Hepatic stellate cell (primary cell): Measurements from ENCODE around the gene ZKSCAN5.
"Not testable (repeated sequence)": the region's sequence is repeated elsewhere in the genome, so short reads cannot be mapped to it uniquely, and the experiment has no call there.

ENCODE experiments used
- DNase-seq: peaks from one replicate; pipeline ENCODE4 v3.0.0; 2011; ENCODE audit warnings: low spot score

ZKSCAN5 gene

GRCh38 chr7:99497766-99498545, 6.5 kb upstream of the ZKSCAN5 start:
- no peak for DNase-seq

GRCh38 chr7:99498546-99498944, 5.9 kb upstream of the ZKSCAN5 start:
- DNase-seq: no peak

- peak; percentile 24 for DNase-seq
Observed at GRCh38 chr7:99499371-99499720, 5.1 kb upstream of the ZKSCAN5 start.

DNA sequence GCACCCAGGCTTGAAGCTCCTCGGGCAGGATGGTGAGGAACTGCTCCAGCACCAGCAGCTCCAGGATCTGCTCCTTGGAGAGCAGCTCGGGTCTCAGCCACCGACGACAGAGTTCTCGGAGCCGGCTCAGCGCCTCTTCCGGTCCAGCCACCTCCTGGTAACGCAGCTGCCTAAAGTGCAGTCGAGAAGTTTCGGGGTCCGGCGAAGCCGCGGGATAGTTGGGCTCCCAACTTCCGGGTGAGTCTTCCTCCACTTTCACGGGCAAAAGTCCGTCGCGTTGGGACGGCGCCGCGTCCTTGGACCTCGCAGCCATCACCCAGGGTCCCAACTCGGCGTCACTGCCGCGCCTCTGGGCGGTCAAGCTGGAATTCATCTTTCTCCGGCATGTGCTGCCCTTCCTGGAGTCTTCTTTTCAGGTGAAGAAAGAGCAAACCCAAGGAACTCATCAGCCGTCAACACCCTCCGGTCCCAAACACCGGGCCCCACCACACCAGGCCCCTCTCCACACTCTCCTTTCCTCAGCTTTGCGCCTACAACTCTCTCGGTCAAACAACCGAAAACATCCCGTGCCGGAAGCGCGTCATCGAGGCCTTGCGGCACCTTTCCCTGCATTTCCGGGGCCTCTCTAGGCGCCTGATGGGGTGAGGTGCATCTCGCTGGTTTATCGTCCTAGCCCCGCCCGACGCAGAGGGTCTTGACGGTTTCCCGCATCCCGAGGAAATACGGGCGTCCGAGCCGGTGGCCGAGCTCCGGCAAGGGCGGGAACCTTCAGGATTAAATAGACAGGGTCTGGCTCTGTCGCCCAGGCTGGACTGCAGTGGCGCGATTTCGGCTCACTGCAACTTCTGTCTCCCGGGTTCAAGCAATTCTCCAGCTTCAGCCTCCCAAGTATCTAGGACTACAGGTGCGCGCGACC, 4.5 kb upstream of the ZKSCAN5 start, which contains the start of gene ZNF394:
Gene ZNF394, minus strand, starts transcription at position 561 of the 916 bp plus-strand sequence. Its CDS starts 188 bp downstream, at position 373.
- peak; percentile 93 for DNase-seq

- no peak for DNase-seq
Observed at GRCh38 chr7:99500637-99501009, 3.8 kb upstream of the ZKSCAN5 start.

DNA sequence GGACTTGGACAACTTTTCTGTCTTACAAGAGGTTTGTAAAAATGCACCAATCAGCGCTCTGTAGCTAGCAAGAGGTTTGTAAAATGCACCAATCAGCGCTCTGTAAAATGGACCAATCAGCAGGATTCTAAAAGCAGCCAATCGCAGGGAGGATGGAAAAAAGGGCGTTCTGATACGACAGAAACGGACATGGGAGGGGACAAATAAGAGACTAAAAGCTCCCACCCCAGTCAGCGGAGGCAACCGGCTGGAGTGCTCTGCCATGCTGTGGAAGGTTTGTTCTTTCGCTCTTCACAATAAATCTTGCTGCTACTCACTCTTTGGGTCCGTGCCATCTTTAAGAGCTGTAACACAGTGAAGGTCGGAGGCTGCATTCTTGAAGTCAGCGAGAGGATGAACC, 3.2 kb upstream of the ZKSCAN5 start:
- not testable (repeated sequence) for DNase-seq

DNA sequence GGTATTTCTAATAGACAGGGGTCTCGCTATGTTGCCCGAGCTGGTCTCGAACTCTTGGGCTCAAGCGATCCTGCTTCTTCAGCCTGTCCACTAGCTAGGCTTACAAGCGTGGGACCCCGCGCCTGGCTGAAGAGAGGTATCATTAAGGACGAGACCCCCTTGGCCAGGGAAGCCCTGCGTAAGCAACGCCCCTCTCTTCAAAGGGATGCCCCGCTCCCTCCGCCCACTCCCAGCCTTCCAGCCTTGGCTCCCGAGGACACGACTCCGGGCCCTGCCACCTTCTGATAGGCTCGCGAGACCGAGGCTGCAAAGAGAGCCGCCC, 220 bp upstream of the ZKSCAN5 start:
- no peak for DNase-seq

DNA sequence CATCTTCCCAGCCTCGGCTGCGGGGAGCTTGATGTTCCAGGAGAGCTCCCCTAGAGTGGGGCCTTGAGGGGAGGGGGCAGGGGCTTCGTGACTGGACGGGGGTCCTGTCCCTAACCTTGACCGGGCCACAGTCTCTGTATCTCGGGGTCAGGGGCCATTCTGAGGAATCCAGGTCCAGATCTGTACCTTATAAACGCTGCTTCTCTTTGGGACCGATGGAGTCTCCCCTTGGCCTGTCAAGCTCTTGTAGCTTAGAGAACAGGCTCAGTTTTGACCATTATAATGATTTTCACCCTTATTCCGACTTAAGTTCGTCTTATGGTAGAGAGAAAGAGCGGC, 831 bp downstream of the ZKSCAN5 start:
- no peak for DNase-seq

DNA sequence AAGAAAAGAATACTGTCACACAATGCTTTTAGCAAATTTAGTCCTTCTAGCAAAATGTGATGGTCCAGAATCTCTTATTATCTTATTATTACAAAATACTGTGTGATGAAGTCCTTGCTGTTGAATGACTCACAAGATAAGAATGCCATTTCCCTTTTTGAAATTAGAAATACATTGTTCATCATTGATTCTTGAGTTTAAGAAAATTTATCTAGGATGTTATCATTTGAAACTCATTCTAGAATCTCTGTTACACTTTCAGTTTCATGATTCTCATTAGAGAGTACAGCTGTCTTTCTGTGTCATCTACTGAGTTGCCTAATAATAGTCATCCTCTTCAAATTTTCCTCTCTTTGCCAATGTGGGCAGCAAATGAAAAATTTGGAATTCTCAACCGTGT, 9.6 kb downstream of the ZKSCAN5 start:
- DNase-seq: peak; percentile 24

DNA sequence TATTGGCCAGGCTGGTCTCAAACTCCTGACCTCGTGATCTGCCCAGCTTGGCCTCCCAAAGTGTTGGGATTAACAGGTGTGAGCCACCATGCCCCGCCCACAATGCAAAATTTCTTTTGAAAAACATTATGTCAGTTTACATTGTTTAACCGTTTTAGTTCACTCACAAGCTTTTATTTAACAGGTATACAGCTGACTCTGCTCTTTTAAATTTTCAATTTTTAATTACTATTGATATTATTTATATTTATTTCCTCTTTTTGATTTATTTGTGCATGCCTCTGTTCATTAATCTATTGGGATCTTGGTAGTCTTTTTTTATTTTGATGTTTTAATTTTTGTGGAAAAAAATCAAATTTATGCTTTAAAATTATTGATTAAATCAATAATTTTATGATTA, 16.9 kb downstream of the ZKSCAN5 start:
- no peak for DNase-seq

DNA sequence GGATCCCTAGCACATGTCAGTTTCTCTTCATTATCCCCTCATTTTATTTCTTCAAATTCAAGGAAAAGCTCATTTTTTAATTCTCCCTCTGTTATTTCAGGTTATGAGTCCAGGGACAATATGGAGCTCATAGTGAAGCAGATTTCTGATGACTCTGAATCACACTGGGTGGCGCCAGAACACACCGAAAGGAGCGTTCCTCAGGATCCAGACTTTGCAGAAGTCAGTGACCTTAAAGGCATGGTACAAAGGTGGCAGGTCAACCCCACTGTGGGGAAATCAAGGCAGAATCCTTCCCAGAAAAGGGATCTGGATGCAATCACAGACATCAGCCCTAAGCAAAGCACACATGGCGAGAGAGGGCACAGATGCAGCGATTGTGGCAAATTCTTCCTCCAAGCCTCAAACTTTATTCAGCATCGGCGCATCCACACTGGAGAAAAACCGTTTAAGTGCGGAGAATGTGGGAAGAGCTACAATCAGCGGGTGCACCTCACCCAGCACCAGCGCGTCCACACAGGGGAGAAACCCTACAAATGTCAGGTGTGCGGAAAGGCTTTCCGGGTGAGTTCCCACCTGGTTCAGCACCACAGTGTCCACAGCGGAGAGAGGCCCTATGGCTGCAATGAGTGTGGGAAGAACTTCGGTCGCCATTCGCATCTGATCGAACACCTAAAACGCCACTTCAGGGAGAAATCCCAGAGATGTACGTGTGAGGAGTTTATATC, 21.4 kb downstream of the ZKSCAN5 start:
- no peak for DNase-seq

- DNase-seq: no peak
Observed at GRCh38 chr7:99531354-99531765, 26.9 kb downstream of the ZKSCAN5 start.

DNA sequence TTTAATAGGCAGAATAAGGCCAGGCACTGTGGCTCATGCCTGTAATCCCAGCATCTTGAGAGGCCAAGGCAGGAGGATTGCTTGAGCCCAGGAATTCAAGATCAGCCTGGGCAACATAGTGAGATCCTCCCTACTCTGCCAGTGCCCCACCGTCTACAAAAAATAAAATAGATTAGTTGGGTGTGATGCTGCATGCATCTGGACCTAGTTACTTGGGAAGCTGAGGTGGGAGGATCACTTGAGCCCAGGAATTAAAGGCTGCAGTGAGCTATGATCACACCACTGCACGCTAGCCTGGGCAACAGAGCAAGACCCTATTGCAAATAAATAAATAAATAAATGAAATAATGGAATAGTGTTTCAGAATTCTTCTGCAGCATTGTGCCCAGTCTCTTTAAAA, 31.2 kb downstream of the ZKSCAN5 start:
- DNase-seq: no peak

DNA sequence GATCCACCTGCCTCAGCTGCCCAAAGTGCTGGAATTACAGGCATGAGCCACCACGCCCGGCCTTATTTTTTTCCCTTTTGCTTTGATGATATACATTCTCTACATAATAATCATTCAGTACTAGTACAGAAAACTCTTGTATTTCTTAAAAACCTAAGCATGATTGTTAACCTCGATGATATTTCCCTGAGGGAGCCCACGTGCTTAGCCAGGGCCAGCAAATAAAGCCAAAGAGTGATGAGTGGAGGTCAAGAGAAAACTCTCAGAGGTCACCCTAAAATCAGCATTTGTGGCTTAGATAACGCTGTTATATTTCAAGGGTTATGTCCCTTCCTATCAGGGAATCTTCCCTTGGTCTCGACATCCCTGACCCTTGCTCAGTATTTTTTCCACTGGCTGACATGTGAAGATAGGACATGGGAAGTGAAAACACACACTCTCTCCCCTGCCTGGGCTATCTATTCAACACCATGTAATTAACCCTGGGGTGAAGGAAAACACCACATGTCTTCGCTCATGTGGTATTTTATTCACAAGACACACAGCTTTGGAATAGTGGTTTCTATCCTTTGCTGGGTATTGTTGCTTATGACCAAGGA, 34.9 kb downstream of the ZKSCAN5 start:
- no peak for DNase-seq

DNA sequence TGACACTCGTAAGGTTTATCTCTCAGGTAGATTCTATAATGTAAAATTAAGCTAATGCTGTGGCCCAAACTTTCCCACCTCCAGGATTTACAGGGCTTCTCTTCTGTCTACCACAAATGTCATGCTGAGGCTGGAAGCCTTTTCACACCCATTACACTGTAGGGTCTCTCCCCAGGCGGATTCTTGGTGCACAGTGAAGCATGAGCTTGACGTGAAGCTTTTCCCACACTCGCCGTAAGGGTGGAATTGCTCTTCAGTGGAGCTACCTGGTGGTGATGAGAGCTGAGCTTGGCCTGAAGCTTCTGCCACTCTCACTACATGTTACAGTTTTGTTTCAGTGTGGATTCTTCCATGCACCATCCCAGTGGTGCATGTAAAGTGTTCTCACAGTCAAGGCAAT, 36.1 kb downstream of the ZKSCAN5 start:
- no peak for DNase-seq

DNA sequence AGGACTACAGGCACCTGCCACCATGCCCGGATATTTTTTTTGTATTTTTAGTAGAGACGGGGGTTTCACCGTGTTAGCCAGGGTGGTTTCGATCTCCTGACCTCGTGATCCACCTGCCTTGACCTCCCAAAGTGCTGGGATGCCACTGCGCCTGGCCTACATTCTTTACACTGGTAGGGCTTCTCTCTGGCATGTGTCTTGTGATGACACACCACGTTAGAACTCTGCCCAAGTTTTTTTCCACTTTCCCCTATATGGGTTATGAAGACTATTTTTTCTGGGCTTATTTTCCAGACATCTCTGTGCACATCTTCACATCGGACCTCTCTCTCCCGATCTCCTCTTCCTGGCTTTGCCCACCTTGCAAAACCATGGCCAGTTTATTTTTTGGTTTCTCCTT, 36.8 kb downstream of the ZKSCAN5 start:
- no peak for DNase-seq

- no peak for DNase-seq
Observed at GRCh38 chr7:99543081-99543671, 38.7 kb downstream of the ZKSCAN5 start.

- no peak for DNase-seq
Observed at GRCh38 chr7:99543916-99544315, 39.5 kb downstream of the ZKSCAN5 start.

GRCh38 chr7:99545308-99545707, 40.8 kb downstream of the ZKSCAN5 start:
- DNase-seq: not testable (repeated sequence)

GRCh38 chr7:99549545-99549944, 45.1 kb downstream of the ZKSCAN5 start:
- DNase-seq: not testable (repeated sequence)

DNA sequence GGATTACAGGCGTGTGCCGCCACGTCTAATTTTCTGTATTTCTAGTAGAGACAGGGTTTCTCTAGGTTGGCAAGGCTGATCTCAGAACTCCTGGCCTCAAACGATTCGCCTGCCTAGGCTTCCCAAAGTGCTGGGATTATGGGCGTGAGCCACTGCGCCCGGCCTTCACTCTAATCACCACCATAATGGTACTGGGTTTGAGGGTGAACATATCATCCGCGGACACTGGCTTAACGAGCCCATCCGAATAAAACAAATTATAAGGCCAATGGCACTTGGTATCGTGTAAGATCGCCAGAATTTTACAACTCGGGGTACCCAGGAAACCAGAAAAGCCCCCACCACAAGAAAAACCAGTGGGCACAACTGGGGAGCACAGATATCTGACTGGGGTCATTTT, 46.9 kb downstream of the ZKSCAN5 start:
- peak; percentile 31 for DNase-seq
